OCI-LY3 (cell line): ENCODE measurements around the gene TOLLIP.

Experiments used
- H2AFZ ChIP-seq: fragments of 200-600, 300-600 bp; shearing (Covaris generic); 2 replicates; pipeline ENCODE4 v1.6.0; 2014; ENCODE audit warnings: antibody characterized with exemption, low read depth, low read length
- H3K27ac ChIP-seq: fragments of 200-600, 300-600 bp; sonication (generic); 2 replicates; pipeline ENCODE4 v1.5.1; 2014; ENCODE audit warnings: mild to moderate bottlenecking, low read length, moderate library complexity, mixed read lengths
- H3K27me3 ChIP-seq: fragments of 200-600, 300-600 bp; sonication (generic); 2 replicates; pipeline ENCODE4 v1.6.1; 2014; ENCODE audit warnings: low read depth, low read length, mixed read lengths
- H3K36me3 ChIP-seq: fragments of 200-600, 300-600 bp; sonication (generic); replicated peaks from 2 replicates; pipeline ENCODE3; 2014; ENCODE audit warnings: low read depth, low read length, mixed read lengths
- H3K4me1 ChIP-seq: fragments of 300-600, 200-600 bp; sonication (generic); 2 replicates; pipeline ENCODE4 v1.6.1; 2014; ENCODE audit warnings: low read length, mixed read lengths
- H3K4me2 ChIP-seq: fragments of 200-600, 300-600 bp; sonication (generic); 2 replicates; pipeline ENCODE4 v1.6.1; 2014; ENCODE audit warnings: low read length, mixed read lengths
- H3K4me3 ChIP-seq: fragments of 300-600, 200-600 bp; sonication (generic); 2 replicates; pipeline ENCODE4 v1.5.1; 2014; ENCODE audit warnings: antibody characterized with exemption, mild to moderate bottlenecking, low read length, moderate library complexity
- H3K79me2 ChIP-seq: fragments of 300-600, 200-600 bp; shearing (Covaris generic); 2 replicates; pipeline ENCODE4 v1.6.1; 2014; ENCODE audit warnings: mild to moderate bottlenecking, low read length, mixed read lengths
- H3K9ac ChIP-seq: fragments of 300-600, 200-600 bp; shearing (Covaris generic); 2 replicates; pipeline ENCODE4 v1.6.0; 2014; ENCODE audit warnings: mild to moderate bottlenecking, low read length, moderate library complexity
- H3K9me3 ChIP-seq: fragments of 200-600, 300-600 bp; shearing (Covaris generic); 2 replicates; pipeline ENCODE4 v1.6.1; 2014; ENCODE audit warnings: low read length, mixed read lengths; ENCODE audit not compliant: insufficient read depth
- H4K20me1 ChIP-seq: fragments of 200-600, 300-600 bp; sonication (generic); 2 replicates; pipeline ENCODE4 v1.6.1; 2016; ENCODE audit warnings: low read length, mixed read lengths; ENCODE audit not compliant: insufficient read depth
- EZH2phosphoT487 ChIP-seq: fragments of 200-600 bp; shearing (Covaris generic); IDR thresholded peaks from 2 replicates; pipeline ENCODE4 v1.6.1; 2018; ENCODE audit warnings: antibody characterized with exemption, mixed run types, low read depth
- TF ChIP-seq, protein P1 (sequence below): fragments of 200-600, 300-600 bp; sonication (generic); IDR thresholded peaks from 2 replicates; pipeline ENCODE4 v1.5.1; 2014; ENCODE audit warnings: antibody characterized with exemption, low read length, low read depth

Gene TOLLIP

DNA sequence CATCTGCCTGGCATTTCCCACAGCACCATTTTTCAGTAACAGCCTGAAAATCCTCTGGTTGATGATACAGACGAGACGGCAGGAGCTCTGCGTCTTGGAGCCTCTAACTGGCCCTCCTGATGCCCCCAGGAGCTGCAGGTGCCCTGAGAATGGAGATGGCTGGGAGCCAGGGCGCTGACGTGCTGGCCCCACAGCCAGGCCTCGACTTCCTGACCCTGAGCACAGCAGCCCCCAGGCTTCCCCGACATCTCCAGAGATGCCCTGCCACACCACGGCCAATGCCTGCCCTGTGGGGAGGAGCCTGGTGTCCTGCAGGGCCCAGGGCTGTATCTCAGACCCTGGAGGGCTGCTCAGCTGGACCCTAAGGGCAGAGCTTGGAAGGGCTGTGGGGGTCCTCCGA is 21.5 kb downstream of the TOLLIP start:
- Histone ChIP-seq H2AFZ (no peak overlapping the region), H3K4me3 (no peak overlapping the region), H3K27me3 (no peaks in the 10 kb centered on the region), H3K27ac (no peak overlapping the region), H3K4me2 (no peak overlapping the region), H3K79me2 (no peaks in the 10 kb centered on the region), H3K9me3 (no peaks in the 10 kb centered on the region), H3K9ac (no peak overlapping the region), H3K4me1 (no peaks in the 10 kb centered on the region), H4K20me1 (no peaks in the 10 kb centered on the region), H3K36me3 (peaks cover 5% of the 10 kb centered on the region)
- TF ChIP-seq EZH2phosphoT487 = no peak
- TF ChIP-seq, protein P1, sequence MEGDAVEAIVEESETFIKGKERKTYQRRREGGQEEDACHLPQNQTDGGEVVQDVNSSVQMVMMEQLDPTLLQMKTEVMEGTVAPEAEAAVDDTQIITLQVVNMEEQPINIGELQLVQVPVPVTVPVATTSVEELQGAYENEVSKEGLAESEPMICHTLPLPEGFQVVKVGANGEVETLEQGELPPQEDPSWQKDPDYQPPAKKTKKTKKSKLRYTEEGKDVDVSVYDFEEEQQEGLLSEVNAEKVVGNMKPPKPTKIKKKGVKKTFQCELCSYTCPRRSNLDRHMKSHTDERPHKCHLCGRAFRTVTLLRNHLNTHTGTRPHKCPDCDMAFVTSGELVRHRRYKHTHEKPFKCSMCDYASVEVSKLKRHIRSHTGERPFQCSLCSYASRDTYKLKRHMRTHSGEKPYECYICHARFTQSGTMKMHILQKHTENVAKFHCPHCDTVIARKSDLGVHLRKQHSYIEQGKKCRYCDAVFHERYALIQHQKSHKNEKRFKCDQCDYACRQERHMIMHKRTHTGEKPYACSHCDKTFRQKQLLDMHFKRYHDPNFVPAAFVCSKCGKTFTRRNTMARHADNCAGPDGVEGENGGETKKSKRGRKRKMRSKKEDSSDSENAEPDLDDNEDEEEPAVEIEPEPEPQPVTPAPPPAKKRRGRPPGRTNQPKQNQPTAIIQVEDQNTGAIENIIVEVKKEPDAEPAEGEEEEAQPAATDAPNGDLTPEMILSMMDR = no peak

DNA sequence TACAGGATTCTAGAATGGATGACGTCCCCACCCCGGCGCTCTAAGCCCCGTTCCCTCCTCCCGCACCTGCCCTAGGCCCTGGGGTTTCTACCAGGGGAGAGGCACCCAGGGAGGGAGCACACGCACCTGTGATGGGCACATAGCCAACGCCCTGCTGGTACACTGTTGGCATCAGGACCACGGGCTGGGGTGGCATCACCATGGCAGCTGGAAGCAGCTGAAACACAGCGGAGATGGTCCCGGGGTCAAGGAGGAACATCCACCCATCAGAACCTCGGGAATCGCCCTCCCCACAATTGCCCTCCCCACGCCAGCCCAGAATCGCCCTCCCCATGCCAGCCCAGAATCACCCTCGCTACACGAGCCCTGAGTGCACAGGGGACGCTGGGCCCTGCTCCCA is 23.6 kb downstream of the TOLLIP start:
- no peak for TF ChIP-seq EZH2phosphoT487
- TF ChIP-seq, protein P1 = no peak
- no peaks in the 10 kb centered on the region for H4K20me1 ChIP-seq
- no peak overlapping the region for H3K27ac ChIP-seq
- no peaks in the 10 kb centered on the region for H3K4me1 ChIP-seq
- no peak overlapping the region for H3K4me2 ChIP-seq
- no peak overlapping the region for H3K4me3 ChIP-seq
- H3K79me2 ChIP-seq = no peaks in the 10 kb centered on the region
- H3K9me3 ChIP-seq = no peaks in the 10 kb centered on the region
- no peaks in the 10 kb centered on the region for H3K27me3 ChIP-seq
- no peak overlapping the region for H3K9ac ChIP-seq
- no peak overlapping the region for H2AFZ ChIP-seq
- peaks cover 5% of the 10 kb centered on the region for H3K36me3 ChIP-seq

DNA sequence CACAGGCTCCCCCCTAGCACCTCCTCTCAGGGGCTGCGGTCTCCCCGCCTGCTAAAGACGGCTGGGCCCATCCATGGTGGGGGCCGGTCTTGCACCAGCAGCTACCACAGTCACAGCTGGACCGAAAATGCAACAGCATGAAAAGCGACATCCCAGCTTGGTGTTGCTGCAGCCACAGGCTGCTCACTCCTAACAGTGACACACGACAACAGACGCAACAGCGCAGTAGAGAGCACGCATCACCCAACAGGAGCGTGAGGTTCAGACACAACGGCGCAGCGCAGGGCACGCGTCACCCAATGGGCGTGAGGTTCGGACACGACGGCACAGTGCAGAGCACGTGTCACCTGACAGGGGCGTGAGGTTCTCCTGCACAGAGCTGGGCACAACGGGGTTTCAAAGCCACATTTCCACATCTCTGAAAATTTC is 24.1 kb downstream of the TOLLIP start:
- Histone ChIP-seq H3K9me3 (no peaks in the 10 kb centered on the region), H3K27ac (no peak overlapping the region), H3K36me3 (peaks cover 5% of the 10 kb centered on the region), H3K79me2 (no peaks in the 10 kb centered on the region), H3K27me3 (no peaks in the 10 kb centered on the region), H3K9ac (no peak overlapping the region), H3K4me2 (no peak overlapping the region), H3K4me3 (no peak overlapping the region), H2AFZ (no peak overlapping the region), H4K20me1 (no peaks in the 10 kb centered on the region), H3K4me1 (no peaks in the 10 kb centered on the region)
- no peak for TF ChIP-seq EZH2phosphoT487
- TF ChIP-seq, protein P1 = no peak

DNA sequence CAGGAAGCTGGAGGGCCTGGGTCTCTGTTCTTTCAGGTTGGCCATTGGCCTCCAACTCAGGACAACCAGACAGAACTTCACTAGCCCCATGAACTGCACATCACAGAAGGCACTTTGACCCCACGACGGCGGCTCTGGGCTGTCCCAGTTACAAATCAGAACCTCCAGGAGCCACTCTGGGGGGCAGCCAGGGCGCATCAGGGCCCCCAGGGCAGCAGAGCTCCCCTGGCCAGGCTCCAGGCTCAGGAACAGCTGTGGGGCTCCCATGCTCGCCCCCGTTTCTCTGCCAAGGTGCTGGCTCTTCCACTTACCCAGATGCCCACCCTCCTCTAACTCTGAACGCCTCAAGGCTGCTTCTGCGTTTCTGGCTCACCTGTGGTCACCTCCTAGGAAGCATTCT is 25.5 kb downstream of the TOLLIP start:
- H3K36me3 ChIP-seq = peaks cover 3% of the 10 kb centered on the region
- H3K4me2 ChIP-seq = no peak overlapping the region
- no peak overlapping the region for H2AFZ ChIP-seq
- H3K79me2 ChIP-seq = no peaks in the 10 kb centered on the region
- no peak for TF ChIP-seq EZH2phosphoT487
- TF ChIP-seq, protein P1 = no peak
- H3K27me3 ChIP-seq = no peaks in the 10 kb centered on the region
- no peak overlapping the region for H3K4me3 ChIP-seq
- no peak overlapping the region for H3K27ac ChIP-seq
- no peaks in the 10 kb centered on the region for H4K20me1 ChIP-seq
- H3K9ac ChIP-seq = no peak overlapping the region
- H3K9me3 ChIP-seq = no peaks in the 10 kb centered on the region
- no peaks in the 10 kb centered on the region for H3K4me1 ChIP-seq
